Measurements from ENCODE around the gene TCF15.

DNA sequence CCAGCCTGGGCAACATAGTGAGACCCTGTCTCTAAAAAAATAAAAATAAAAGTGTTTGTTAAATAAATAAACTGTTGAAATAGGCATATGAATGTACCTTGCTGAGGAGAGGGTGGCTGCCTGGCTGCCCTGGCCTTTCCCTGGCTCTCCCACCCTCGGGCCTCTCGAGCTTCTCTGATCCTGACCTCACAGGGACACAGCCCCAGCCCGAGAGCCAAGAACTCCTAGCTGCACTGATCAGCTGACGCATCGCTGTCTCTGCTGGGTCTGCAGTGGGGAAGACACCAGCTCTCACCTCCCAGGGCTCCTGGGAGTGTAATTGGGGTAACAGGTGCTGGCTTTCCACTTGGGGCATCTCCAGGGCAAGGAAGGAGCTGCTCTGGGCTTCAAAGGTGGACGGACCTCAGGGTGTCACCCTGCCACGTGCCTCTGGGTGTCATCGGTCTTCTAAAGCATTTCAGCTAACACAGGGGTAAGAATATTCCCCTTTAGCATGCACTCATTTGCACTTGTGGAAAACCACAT is 6.9 kb downstream of the TCF15 start:
- TF ChIP-seq, protein P1, sequence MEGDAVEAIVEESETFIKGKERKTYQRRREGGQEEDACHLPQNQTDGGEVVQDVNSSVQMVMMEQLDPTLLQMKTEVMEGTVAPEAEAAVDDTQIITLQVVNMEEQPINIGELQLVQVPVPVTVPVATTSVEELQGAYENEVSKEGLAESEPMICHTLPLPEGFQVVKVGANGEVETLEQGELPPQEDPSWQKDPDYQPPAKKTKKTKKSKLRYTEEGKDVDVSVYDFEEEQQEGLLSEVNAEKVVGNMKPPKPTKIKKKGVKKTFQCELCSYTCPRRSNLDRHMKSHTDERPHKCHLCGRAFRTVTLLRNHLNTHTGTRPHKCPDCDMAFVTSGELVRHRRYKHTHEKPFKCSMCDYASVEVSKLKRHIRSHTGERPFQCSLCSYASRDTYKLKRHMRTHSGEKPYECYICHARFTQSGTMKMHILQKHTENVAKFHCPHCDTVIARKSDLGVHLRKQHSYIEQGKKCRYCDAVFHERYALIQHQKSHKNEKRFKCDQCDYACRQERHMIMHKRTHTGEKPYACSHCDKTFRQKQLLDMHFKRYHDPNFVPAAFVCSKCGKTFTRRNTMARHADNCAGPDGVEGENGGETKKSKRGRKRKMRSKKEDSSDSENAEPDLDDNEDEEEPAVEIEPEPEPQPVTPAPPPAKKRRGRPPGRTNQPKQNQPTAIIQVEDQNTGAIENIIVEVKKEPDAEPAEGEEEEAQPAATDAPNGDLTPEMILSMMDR (IDR thresholded peaks at IDR 0.05; ENCODE audit: low read length), result no peak
- no peak for TF ChIP-seq EZH2 (IDR thresholded peaks at IDR 0.05; ENCODE audit: borderline replicate concordance, low read length)

Data from OCI-LY1 (cell line).